Osteoblast (primary cell): ENCODE measurements around the gene IMMT. TPM values are rescaled to one million over a fixed set of nuclear protein-coding genes. Genes with fewer than 3 reads are reported as not detected.

ENCODE experiments used
- DNase-seq: peaks from one replicate; pipeline ENCODE4 v3.0.0; 2011; ENCODE audit warnings: low spot score, mixed read lengths; ENCODE audit not compliant: insufficient read length; ENCODE audit errors: missing footprints
- H2AFZ ChIP-seq: 2 replicates; pipeline ENCODE4 v1.6.0; 2011; ENCODE audit warnings: mild to moderate bottlenecking, low read length
- H3K27ac ChIP-seq: 2 replicates; pipeline ENCODE4 v1.5.1; 2011; ENCODE audit warnings: mild to moderate bottlenecking, low read depth, low read length, moderate library complexity
- H3K27me3 ChIP-seq: 2 replicates; pipeline ENCODE4 v1.6.0; 2012; ENCODE audit warnings: mild to moderate bottlenecking, control low read depth, inconsistent platforms, low read length, moderate library complexity; ENCODE audit not compliant: insufficient read depth
- H3K36me3 ChIP-seq: 2 replicates; pipeline ENCODE4 v1.5.1; 2011; ENCODE audit warnings: mild to moderate bottlenecking, low read length, control low read depth, moderate library complexity; ENCODE audit not compliant: insufficient read depth
- H3K4me1 ChIP-seq: 2 replicates; pipeline ENCODE4 v1.5.1; 2011; ENCODE audit warnings: mild to moderate bottlenecking, low read length, control low read depth, moderate library complexity; ENCODE audit not compliant: insufficient read depth
- H3K4me2 ChIP-seq: 2 replicates; pipeline ENCODE4 v1.6.0; 2011; ENCODE audit warnings: mild to moderate bottlenecking, low read length; ENCODE audit not compliant: insufficient read depth
- H3K4me3 ChIP-seq: fragments of 200-600 bp; sonication (generic); 3 replicates; pipeline ENCODE4 v1.5.1; 2012; ENCODE audit warnings: mild to moderate bottlenecking, low read length, inconsistent platforms; ENCODE audit not compliant: insufficient read depth
- H3K79me2 ChIP-seq: 2 replicates; pipeline ENCODE4 v1.6.0; 2012; ENCODE audit warnings: mild to moderate bottlenecking, low read length, control low read depth, inconsistent platforms; ENCODE audit not compliant: insufficient read depth
- H3K9me3 ChIP-seq: 2 replicates; pipeline ENCODE4 v1.5.1; 2011; ENCODE audit warnings: low read depth, low read length, control low read depth
- H4K20me1 ChIP-seq: 2 replicates; pipeline ENCODE4 v1.6.0; 2012; ENCODE audit warnings: mild to moderate bottlenecking, low read length, control low read depth; ENCODE audit not compliant: insufficient read depth
- CTCF ChIP-seq: IDR thresholded peaks from 2 replicates; pipeline ENCODE4 v1.5.1; 2011; ENCODE audit warnings: mild to moderate bottlenecking, low read depth, low read length, moderate library complexity; ENCODE audit errors: extremely low read depth
- total RNA-seq: library from RNA; depleted of rRNA; stranded (reverse); fragments of >200 nt; gene quantifications from 2 replicates; pipeline ENCODE4 v1.2.3, GENCODE V29; 2012

IMMT gene
- total RNA-seq, 1 donor: 55.7 TPM

GRCh38 chr2:86223927-86224560 lies 28.8 kb upstream of the IMMT start:
- H3K79me2 ChIP-seq: no peaks in the 10 kb centered on the region
- DNase-seq: no peak
- no peak overlapping the region for H3K4me2 ChIP-seq
- no peak overlapping the region for H3K4me3 ChIP-seq
- H3K36me3 ChIP-seq: no peaks in the 10 kb centered on the region
- TF ChIP-seq CTCF: no peak
- no peaks in the 10 kb centered on the region for H3K9me3 ChIP-seq
- H3K27me3 ChIP-seq: no peaks in the 10 kb centered on the region
- H3K4me1 ChIP-seq: peaks cover 16% of the 10 kb centered on the region
- H4K20me1 ChIP-seq: no peaks in the 10 kb centered on the region
- no peak overlapping the region for H2AFZ ChIP-seq
- no peak overlapping the region for H3K27ac ChIP-seq

- no peaks in the 10 kb centered on the region for H4K20me1 ChIP-seq
- H3K4me2 ChIP-seq: no peak overlapping the region
- H3K27me3 ChIP-seq: no peaks in the 10 kb centered on the region
- H3K4me3 ChIP-seq: no peak overlapping the region
- H3K4me1 ChIP-seq: peaks cover 16% of the 10 kb centered on the region
- DNase-seq: peak; percentile 83
- H3K36me3 ChIP-seq: no peaks in the 10 kb centered on the region
- peak overlapping the region; percentile 48 for H2AFZ ChIP-seq
- H3K27ac ChIP-seq: no peak overlapping the region
- H3K79me2 ChIP-seq: no peaks in the 10 kb centered on the region
- no peaks in the 10 kb centered on the region for H3K9me3 ChIP-seq
- TF ChIP-seq CTCF: no peak
Measured at GRCh38 chr2:86223140-86223926, 28.1 kb upstream of the IMMT start.

GRCh38 chr2:86221066-86221684 lies 25.9 kb upstream of the IMMT start:
- Histone ChIP-seq H3K4me1 (peaks cover 32% of the 10 kb centered on the region), H3K27ac (no peak overlapping the region), H3K36me3 (no peaks in the 10 kb centered on the region), H3K4me2 (no peak overlapping the region), H3K27me3 (no peaks in the 10 kb centered on the region), H3K9me3 (no peaks in the 10 kb centered on the region), H4K20me1 (no peaks in the 10 kb centered on the region), H2AFZ (no peak overlapping the region), H3K79me2 (no peaks in the 10 kb centered on the region), H3K4me3 (no peak overlapping the region)
- TF ChIP-seq CTCF: peak; percentile 96
- no peak for DNase-seq

- no peak overlapping the region for H2AFZ ChIP-seq
- no peak for TF ChIP-seq CTCF
- H3K79me2 ChIP-seq: no peaks in the 10 kb centered on the region
Measured at GRCh38 chr2:86219896-86220295, 24.6 kb upstream of the IMMT start.

More at GRCh38 chr2:86219896-86220295, 24.6 kb upstream of the IMMT start:
- no peaks in the 10 kb centered on the region for H3K36me3 ChIP-seq
- H3K4me1 ChIP-seq: peaks cover 36% of the 10 kb centered on the region
- no peak for DNase-seq
- no peaks in the 10 kb centered on the region for H4K20me1 ChIP-seq
- H3K27me3 ChIP-seq: no peaks in the 10 kb centered on the region
- no peak overlapping the region for H3K4me3 ChIP-seq
- H3K27ac ChIP-seq: no peak overlapping the region
- H3K4me2 ChIP-seq: no peak overlapping the region
- H3K9me3 ChIP-seq: no peaks in the 10 kb centered on the region
